Measurements from ENCODE around the gene SCD5.

The SCD5 gene

DNA sequence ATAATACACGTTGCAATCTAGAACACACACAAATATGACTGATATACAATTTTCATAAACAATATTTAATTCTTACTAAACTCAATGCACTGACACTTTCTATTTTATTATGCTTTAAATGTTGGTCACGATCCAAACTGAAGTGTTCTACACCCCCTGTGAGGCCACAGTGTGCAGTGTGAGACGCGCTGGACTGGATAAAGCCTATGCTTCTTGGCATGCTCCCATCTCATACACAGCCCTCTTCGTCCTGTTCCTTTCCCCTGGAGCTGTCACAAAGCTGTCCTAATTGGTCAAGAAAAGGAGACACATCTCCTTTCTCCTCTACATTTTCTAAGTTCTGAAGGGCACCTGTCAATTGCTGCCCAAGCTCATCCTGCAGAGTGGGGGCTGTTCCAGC is 72.0 kb downstream of the SCD5 start:
- no peak for DNase-seq (ENCODE audit: low read depth in 2 of 2)

DNA sequence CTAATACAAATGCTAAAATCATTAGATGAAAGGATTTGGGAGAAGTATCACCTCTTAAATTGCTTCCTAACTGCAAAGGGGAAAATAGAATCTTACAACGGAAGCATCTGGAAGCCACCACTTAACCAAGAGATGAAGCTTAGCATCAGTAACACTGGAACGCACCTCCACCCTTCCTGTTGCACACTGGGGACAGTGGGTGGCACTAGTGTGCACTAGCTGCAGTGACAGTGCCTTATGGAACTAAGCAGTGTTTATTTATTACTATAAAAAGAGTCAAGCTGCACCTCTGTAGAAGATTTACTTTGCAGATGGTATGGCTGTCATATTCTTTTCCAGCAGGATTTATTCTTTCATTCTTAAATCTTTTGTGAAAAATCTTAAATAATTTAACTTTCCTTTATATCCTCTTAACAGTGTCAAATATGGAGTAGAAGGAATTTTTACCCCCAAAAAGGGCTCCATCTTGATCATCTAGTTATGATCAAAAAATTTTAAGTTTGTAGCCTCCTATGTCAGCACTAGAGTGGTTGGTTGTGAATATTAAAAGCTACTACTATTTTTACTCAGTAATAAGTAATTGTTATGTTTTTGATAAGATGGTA is 76.7 kb downstream of the SCD5 start:
- no peak for DNase-seq (ENCODE audit: low read depth in 2 of 2)

DNA sequence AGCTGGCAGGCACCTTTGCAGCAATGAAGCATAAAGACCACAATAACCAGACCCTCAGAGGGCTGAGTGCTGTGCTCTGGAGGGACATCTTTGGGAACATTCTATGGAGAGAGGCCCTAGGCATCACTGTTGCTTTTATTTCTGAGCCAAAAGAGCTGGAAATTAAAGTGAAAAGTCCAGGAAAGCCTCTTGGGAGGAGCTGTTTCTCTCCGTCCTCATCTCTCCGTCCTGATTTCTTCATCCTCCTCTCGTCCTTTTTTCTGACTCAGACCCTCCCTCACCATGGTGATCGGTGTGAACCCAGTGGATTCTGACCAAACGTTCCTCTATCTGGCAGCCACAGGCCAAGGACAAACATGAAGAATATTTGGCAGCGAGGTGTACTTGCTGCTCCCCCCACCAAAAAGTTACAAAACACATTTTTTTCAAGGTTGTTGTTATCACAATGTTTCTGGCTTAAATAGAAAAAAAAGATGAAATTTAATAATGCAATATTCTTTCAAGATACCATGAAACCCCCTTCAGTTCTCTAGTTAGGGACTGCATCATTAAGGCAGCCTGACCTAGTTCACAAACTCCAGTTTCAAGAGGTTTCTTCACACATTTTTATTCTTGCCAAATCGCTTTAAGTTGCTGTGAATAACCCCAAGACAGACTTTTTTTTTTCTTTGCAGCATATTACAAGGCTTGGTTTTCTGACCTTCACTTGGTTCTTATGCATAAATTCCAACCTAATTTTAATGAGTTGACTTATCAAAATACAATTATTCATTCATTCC is 80.2 kb downstream of the SCD5 start:
- no peak for DNase-seq (ENCODE audit: low read depth in 2 of 2)

DNA sequence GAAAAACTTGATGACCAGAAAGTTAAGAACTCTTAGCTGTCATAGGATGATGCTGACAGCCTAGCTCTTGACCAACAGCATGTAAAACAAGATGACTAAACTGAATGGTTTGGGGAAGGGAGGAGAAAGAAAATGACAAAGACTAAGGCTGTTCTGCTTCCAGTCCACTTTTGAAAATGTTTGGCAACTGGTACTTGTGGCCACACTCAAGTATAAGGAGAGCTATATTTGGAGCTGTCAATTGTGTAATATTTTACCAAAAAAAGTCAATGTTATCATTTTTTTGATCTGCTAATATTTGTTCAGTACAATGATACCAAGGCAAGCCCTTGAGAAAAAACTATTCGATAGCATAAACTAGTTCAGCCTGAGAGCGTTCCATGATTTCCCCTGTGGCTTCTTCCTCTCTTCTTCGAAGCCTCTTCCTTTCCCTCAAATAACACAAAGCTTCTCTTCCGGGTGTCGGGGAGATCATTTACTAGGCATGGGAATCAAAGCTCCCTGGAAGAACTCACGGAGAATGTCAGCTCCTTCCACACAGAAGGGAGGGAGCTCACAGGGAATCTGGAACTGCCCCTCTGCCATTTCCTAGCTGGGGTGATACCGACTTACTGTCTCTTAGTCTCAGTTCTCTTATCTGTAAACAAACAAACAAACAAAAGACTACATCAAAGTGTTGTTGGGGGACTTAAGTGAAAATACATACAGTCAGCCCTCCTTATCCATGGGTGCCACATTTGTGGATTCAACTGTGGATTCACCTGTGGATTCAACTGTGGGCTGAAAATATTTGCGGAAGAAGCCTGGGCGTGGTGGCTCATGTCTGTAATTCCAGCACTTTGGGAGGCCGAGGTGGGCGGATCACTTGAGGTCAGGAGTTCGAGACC is 82.6 kb downstream of the SCD5 start:
- DNase-seq (ENCODE audit: low read depth in 2 of 2) = peak in 1 of 2 experiments; percentile 10

DNA sequence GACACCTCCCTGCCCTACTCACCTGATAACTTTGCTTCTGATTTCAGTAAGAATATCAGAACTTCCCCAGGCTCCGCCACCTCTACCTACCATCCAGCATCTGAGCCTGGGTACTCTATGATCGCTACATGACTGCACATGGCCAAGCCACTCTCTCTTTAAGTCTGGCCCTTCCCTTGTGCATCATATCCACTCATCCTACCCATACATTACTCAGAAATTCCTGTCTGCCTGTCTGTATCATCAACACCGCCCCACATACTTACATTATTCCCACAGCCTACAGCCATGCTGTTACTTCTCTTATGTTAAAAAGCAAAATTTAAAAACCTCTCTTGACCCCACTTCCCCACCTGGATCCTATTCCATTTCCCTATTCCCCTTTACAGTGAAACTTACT is 84.7 kb downstream of the SCD5 start:
- DNase-seq (ENCODE audit: low read depth in 2 of 2) = no peak

DNA sequence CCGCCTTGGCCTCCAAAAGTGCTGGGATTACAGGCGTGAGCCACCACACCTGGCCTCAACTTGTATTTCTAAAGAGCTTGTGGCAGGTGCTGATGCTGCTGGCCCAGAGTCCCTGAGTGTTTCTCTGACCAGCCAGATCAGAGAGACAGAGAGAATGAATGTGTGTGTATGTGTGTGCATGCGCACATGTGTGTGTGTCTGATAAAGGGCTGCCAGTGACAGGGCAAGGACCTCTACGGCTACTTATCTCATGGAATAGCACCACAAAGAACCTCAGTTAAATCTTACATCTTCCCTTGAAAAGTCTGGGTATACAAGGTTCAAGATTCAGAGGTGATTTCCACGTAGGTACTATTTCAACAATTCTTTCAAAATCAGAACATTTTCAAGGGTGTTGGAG is 86.0 kb downstream of the SCD5 start:
- no peak for DNase-seq (ENCODE audit: low read depth in 2 of 2)

DNA sequence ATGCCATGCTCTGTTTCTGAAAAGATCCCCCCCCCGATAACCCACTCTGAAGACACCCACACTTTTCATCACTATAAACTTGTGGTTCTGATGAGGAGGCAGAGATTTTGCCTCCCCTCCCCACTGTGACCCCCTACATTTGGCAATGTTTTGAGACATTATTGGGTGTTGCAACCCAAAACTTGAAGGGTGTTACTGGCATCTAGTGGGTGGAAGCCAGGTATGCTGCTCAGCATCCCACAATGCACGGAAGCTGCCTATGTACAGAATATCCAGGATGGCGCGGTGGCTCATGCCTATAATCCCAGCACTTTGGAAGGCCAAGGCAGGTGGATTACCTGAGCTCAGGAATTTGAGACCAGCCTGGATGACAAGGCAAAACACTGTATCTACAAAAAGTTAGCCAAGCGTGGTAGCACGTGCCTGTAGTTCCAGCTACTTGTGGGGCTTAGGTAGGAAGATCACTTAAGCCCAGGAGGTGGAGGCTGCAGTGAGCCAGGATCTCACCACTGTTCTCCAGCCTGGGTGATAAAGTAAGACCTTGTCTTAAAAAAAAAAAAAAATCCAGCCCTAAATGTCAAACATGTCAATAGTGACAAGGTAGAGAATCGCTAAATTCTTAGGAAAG is 87.3 kb downstream of the SCD5 start:
- DNase-seq (ENCODE audit: low read depth in 2 of 2) = no peak

DNA sequence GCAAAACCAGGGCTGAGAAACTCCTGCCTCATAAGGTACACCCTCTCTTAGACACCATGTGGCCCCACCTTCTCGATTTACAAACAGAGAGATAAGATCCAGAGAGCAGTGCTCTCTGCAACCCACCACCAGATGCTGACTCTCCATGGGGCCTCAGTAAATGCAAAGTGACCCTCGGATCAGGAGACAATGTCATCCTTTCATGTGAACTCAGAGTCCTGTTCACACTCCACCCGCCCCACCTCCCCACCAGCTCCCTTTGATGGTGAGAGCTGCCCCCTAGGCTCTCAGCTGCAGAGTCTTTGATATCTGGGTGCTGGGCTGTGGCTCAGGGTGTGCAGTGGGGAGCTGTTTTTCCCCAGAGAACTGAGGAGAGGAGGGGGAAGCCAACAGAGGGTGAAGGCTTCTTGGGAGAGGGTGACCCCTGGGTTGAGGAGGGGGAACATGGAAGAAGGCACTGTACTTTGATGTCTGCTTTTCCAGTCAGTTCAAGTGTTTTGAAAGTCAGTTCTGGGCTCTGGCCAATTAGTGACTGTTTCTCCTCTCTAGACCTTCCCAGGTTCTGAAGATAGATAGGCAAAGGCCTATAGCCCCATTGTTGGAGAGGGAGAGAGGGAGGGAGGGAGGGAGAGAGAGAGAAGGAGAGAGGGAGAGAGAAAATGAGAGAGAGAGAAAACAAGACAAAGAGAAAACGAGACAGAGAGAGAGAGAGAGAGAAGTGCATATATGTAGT is 88.2 kb downstream of the SCD5 start:
- no peak for DNase-seq (ENCODE audit: low read depth in 2 of 2)

DNA sequence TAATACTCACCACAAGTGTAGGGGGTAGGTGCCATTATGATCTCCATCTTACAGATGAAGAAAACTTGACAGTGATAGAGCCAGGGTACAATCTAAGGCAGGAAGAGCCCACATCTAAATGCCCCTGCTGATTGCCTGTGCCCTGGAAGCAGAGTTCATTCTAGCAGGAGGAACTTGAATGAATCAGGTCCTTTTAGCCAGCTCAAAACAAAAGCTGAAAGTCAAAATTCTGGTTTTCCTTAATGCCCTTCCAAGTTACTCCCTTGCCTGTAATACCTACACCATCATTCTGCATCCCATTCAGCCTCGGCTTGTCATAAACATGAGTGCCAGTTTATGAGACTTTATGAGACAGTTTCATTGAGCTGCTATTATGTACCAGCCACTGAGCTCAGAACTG is 89.6 kb downstream of the SCD5 start:
- no peak for DNase-seq (ENCODE audit: low read depth in 2 of 2)

DNA sequence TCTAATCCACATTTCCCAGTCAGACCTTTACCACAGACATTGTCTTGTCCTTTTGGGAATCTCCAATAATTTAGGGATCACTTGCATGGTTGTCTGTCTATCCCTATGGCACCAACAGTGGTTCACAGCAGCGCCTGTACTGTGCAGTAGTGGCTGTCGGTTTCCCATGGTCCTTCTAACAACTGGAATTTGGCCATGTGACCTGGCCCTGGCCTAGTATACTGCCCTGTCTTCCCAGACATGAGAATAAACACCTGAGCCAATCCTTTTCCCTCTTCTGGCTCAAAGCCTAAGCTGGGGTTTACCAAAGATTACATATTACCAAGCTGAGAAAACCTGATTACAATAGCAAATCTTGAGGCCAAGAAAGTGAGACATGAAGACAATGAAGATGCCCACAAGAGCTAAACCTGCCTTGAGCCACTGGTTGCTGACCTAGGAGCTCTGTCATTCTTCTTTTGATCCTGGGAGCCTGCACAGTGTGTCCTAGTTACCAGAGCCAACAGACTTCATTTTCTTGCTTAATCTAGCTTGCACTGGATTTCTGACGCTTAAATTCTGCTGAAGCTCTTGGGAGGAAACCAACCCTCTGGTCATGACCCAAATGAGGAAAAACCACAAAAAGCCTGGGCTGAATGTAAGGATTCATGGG is 92.1 kb downstream of the SCD5 start:
- DNase-seq (ENCODE audit: low read depth in 2 of 2) = no peak

DNA sequence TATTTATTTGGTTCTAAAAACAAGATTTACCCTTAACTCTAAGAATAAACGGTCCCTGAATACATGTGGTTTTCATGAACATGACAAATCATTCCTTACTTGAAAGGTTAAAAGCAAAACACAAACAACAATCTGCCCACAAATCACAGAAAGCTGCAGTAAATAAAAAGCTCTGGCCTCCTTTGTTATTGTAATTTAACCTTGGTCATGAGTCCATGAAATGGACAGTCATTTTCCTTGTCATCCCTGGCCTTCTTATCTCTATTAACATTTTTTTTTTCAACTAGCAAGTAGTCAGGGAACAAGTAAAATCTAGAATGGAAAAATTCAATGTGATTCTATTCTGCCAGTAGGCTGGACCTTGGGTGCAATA is 92.7 kb downstream of the SCD5 start:
- DNase-seq (ENCODE audit: low read depth in 2 of 2) = no peak

DNA sequence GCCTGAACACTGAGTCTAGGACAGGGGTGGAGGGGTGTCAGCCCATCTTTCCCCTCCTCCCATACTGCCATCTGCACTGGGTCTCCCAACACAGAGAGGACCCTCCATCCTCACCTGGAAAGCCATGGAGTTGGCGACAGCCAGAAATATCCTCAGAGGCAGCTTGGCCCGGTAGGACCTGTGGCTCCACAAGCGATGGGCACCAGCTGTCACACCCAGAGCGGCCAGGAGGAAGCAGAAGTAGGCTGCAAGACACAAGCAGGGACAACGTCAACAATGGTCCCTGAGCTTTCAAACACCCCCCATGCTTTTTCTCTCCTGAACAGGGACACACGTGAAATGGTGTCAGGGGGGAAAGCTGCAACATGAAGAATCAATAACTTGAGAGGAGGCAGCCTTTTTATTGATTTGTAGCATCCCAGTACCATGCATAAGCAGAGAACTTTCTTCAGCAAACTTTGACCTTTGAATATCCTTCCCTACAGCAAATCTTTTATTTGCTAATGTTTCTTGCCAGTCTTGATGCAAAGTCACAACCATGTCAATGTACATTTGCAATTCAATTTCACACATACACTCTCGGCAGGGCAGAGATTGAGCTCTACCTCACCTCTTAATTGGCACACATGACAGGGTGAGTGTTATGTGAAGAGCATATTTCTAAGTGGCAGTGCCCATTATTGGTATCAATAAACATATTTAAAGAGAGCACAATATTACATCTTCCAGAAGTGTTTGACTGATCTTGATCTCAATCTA is 93.2 kb downstream of the SCD5 start:
- DNase-seq (ENCODE audit: low read depth in 2 of 2) = no peak

DNA sequence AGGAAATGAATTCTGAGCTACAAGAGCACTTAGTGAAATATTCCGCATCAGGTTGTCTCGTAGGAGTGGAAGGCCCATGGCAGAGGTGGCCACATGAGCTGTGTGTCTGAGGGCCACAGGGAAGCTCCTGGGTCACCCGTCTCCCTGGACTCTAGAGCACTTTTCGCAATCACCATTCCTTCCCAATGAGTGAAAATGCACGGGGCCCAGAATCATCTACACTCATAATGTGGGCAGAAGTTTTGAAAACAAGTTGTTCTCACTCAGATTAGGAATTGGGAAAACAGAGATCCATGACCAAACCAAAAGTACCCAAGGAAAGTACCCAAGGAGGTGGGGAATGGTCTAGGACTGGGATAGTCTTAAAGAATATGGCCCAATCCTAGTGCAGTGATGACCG is 94.4 kb downstream of the SCD5 start:
- no peak for DNase-seq (ENCODE audit: low read depth in 2 of 2)

DNA sequence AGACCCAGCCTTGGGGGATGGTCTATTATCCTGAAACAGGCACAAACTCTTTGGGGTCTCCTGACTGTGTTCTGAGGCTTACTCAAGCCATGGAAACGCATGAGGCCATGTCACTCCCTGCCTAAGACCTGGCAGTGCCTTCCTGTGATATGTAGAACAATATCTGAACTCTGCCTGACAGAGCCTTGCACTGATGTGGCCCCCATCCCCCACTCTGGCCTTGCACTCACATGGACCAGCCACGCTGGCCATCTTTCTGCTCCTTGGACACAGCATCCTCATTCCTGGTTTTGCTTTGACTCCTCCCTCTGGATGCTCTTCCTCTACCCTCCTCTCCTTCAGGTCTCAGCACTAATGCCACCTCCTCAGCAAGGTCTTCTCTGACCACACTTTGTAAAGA is 100.2 kb downstream of the SCD5 start:
- no peak for DNase-seq (ENCODE audit: low read depth in 2 of 2)

DNA sequence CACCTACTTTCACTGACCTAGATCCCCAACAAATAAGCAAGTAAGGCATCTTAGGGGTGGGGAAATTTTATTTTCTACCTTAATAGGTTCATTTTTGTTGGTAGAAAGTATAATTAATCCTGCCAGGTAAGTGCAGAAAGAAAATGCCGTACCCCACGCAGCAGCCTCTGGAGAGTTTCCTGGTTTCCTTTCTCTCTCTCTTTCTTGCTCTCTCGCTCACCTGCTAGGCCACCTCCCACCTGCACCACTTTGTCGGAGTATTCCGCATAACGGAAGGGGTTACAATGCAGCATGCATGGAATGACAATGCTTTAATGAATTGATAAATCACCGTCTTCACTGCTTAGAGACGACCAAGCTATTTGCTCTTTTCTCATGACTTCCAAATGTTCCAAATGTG is 101.0 kb downstream of the SCD5 start:
- DNase-seq (ENCODE audit: low read depth in 2 of 2) = no peak

DNA sequence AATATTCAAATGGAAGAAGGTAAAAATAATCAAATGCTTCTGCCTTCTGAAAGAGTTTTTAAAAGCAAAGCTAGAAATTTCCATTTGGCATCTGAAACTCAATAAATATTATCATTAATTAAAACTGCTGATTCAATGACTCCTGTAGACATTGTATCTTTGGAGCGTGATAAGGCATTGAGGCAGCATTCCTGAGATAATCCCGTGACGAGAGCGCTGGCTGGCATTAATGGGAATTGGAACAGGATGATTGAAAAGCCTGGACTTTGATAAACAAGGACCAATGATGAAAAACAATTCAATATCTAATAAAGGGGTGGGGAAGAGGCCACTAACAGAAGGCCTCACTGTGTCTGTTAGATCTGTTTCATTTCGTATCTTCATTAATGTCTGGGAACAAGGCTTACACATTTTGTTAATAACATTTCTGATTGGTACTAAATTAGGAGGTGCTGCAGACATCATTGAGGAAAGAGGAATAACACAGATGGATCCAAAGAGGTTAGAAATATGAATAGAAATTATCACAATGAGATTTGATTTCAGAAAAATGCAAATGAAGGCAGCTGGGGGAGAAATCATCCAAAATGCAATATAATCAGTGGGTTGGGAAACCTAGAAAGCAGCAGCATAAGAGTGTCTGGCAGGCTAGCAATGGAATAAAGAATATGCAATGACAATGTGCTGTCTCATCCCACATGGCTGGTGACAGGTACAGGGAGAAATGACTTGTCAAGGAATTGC is 102.3 kb downstream of the SCD5 start:
- DNase-seq (ENCODE audit: low read depth in 2 of 2) = no peak

DNA sequence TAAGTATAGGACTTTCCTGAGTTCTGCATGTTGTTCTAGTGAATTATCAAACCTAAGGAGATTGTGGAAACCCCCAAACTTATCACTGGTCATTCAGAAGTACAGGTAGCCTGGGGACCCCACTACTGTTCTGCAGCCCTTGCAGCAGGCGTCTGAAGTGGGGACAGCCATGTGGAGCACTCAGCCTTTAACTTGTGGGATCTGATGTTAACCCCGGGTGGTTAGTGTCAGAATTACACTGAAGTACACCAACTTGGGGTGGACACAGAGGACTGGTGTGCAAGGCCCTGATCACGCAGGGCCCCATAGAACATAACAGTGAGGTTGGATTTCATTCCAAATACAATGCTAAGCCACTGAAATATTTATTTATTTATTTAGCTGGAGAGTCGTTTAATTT is 103.7 kb downstream of the SCD5 start:
- no peak for DNase-seq (ENCODE audit: low read depth in 2 of 2)

DNA sequence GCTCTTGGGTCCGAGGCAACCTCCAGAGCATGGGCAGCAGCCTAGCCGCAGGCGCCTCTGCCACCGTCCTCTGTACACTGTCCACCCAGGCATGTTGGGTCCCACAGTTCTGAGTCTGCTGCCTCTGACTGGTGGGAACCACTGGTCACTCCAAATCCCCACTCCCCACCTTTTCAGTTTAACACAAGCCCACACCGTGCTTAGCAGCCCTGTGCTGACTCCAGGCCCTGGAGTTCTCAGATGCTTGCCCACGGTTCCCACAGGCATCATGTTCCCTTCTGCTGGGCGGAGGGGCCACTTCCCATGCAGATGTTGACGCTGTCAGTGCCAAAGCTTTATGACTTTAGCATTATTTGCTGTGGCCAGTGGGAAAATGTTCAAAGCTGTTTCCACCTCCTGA is 104.5 kb downstream of the SCD5 start:
- no peak for DNase-seq (ENCODE audit: low read depth in 2 of 2)

DNA sequence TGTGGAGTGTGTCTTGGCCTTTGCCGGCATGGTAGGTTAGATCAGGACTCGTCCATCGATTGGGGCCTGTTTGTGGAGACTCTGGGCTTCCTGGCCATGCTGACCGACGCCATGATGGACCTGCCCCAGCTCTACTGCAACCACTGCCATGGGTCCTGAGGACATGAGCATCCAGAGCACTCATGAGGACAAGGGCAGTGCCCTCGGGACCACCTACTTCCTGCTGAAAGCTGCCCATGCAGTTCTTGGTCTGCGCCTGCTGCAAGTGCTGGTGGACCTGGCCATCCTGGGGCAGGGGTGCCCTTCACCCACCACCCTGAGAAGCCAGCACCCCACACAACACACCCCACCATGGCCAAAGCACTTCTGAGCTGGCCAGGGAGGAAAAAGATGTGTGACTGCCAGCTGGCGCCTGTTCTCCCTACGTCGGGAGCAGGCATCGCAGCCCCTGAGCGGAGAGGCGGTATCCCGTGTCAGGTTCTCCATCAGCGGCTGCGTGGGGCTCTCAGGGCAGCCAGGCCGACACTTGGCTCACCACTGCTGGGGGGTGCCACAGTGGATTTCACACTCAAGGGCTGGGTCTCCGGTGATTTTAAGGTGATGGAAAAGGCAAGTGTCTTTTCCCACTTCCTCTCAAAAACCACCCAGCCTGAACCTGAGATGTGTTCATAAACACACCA is 106.4 kb downstream of the SCD5 start:
- DNase-seq (ENCODE audit: low read depth in 2 of 2) = no peak
